GM12891 (cell line): Measurements from ENCODE around the gene OR2W3.

ENCODE experiments used
- POLR2A ChIP-seq: IDR thresholded peaks from 2 replicates; pipeline ENCODE4 v1.6.1; 2011; ENCODE audit warnings: low read depth, low read length, control low read depth
- POLR2AphosphoS5 ChIP-seq: IDR thresholded peaks from 2 replicates; pipeline ENCODE4 v1.6.1; 2011; ENCODE audit warnings: low read depth, low read length, control low read depth
- TAF1 ChIP-seq: IDR thresholded peaks from 2 replicates; pipeline ENCODE4 v1.6.1; 2011; ENCODE audit warnings: low read depth, low read length, control low read depth

GRCh38 chr1:247933989-247934388 is 38.6 kb downstream of the OR2W3 start:
- TF ChIP-seq POLR2AphosphoS5 = no peak
- no peak for TF ChIP-seq TAF1
- no peak for TF ChIP-seq POLR2A
